Neural crest cell (in vitro differentiated cells): ENCODE data around the gene IFIH1. TPM values are rescaled to one million over a fixed set of nuclear protein-coding genes. Genes with fewer than 3 reads are reported as not detected.

Source experiments
- DNase-seq: peaks from one replicate; pipeline ENCODE4 v3.0.0; 2021; ENCODE audit warnings: low read depth, mixed read lengths, low spot score
- H3K27ac Mint-ChIP-seq: one replicate; pipeline ENCODE4 v1.8.0; 2021; ENCODE audit warnings: mild to moderate bottlenecking, mixed read lengths; ENCODE audit not compliant: unreplicated experiment
- H3K27me3 Mint-ChIP-seq: 2 replicates; pipeline ENCODE4 v1.8.0; 2021; ENCODE audit warnings: low read depth, mild to moderate bottlenecking, mixed read lengths
- H3K36me3 Mint-ChIP-seq: 2 replicates; pipeline ENCODE4 v1.8.0; 2021; ENCODE audit warnings: low read depth, mild to moderate bottlenecking, mixed read lengths
- H3K4me1 Mint-ChIP-seq: 2 replicates; pipeline ENCODE4 v1.8.0; 2021; ENCODE audit warnings: mixed read lengths
- H3K4me3 Mint-ChIP-seq: one replicate; pipeline ENCODE4 v1.8.0; 2021; ENCODE audit warnings: mild to moderate bottlenecking, mixed read lengths
- H3K9me3 Mint-ChIP-seq: 2 replicates; pipeline ENCODE4 v1.8.0; 2021; ENCODE audit warnings: mixed read lengths
- CTCF ChIP-seq: fragments of 200-600 bp; sonication (generic); conservative IDR thresholded peaks from 2 replicates; pipeline ENCODE4 v1.5.0; 2021; ENCODE audit warnings: antibody characterized with exemption, mild to moderate bottlenecking
- total RNA-seq: library from RNA; stranded (reverse); gene quantifications from 2 replicates; pipeline ENCODE4 v1.2.1, GENCODE V29; 2021

IFIH1 gene
- total RNA-seq, 1 donor from 2014 or later: 0.23 TPM

DNA sequence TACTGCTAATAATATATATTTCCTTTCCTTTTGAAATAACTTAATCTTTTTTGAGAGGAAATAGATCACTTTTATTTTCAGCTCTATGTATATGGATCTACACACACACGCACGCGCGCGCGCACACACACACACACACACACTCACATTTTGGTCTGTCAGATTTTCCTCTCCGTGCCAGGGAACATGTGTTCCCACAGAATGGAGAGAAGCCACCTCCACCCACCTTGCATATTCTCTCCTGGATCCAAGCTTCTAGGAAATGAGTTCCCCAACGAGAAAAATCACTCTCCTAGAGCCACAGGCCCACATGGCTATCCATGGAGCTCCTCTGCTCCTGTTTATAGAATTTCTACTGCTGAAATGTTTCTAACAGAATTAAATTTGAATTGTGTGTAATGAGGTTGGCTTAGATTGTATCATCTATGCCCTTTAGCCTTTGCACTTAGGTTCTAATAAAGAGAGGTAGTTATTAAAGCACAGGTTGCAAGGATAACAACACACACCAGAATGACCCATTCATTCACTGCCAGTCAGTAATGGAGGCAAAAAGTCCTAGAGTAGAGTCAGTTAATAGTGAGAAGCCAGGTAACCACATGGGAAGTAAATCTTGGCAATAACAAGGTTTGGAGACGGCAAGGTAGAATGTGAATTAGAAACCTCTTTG lies 19.7 kb downstream of the IFIH1 start:
- no peaks in the 10 kb centered on the region for H3K36me3 Mint-ChIP-seq
- TF ChIP-seq CTCF: no peak
- no peak overlapping the region for H3K4me3 Mint-ChIP-seq
- no peak for DNase-seq
- H3K4me1 Mint-ChIP-seq: no peaks in the 10 kb centered on the region
- H3K27me3 Mint-ChIP-seq: peaks cover 17% of the 10 kb centered on the region
- no peaks in the 10 kb centered on the region for H3K9me3 Mint-ChIP-seq
- no peak overlapping the region for H3K27ac Mint-ChIP-seq

DNA sequence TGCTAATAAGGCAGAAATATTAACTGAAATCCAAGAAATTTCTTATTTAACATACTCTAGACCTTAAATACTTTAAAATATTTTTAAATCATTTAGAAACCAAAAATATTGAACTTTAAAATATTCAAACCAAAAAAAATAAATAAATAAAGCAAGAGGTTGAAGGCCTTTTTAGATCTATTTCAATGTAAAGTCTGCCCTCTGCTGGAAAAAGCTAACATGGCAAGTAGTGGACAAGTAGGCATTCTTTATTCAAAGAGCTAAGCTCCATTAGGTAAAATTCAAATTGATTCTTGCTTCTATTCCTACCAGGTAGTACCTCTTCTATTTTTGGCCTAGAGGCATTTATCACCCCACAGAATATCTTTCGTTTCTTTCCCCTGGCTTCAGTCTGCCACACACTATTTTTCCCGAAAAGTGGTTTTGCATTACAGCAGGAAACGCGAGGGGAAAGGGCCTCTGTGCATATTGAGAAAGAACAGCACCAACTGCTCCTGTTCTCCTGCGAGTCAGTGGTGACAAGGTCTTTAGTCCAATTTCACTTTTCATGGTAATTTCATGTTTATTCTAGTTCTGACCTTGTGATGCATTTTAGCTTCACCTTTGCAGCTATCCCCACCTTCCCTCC lies 20.4 kb downstream of the IFIH1 start:
- peaks cover 17% of the 10 kb centered on the region for H3K27me3 Mint-ChIP-seq
- peak; percentile 74 for DNase-seq
- H3K27ac Mint-ChIP-seq: no peak overlapping the region
- peak; percentile 95 for TF ChIP-seq CTCF
- H3K4me1 Mint-ChIP-seq: no peaks in the 10 kb centered on the region
- no peaks in the 10 kb centered on the region for H3K36me3 Mint-ChIP-seq
- no peak overlapping the region for H3K4me3 Mint-ChIP-seq
- no peaks in the 10 kb centered on the region for H3K9me3 Mint-ChIP-seq

- no peak overlapping the region for H3K27ac Mint-ChIP-seq
- DNase-seq: no peak
- no peaks in the 10 kb centered on the region for H3K9me3 Mint-ChIP-seq
- no peaks in the 10 kb centered on the region for H3K36me3 Mint-ChIP-seq
- H3K27me3 Mint-ChIP-seq: peaks cover 26% of the 10 kb centered on the region
- H3K4me3 Mint-ChIP-seq: no peak overlapping the region
- H3K4me1 Mint-ChIP-seq: no peaks in the 10 kb centered on the region
- no peak for TF ChIP-seq CTCF
These were observed 23.5 kb downstream of the IFIH1 start for GRCh38 chr2:162295009-162295408.

DNA sequence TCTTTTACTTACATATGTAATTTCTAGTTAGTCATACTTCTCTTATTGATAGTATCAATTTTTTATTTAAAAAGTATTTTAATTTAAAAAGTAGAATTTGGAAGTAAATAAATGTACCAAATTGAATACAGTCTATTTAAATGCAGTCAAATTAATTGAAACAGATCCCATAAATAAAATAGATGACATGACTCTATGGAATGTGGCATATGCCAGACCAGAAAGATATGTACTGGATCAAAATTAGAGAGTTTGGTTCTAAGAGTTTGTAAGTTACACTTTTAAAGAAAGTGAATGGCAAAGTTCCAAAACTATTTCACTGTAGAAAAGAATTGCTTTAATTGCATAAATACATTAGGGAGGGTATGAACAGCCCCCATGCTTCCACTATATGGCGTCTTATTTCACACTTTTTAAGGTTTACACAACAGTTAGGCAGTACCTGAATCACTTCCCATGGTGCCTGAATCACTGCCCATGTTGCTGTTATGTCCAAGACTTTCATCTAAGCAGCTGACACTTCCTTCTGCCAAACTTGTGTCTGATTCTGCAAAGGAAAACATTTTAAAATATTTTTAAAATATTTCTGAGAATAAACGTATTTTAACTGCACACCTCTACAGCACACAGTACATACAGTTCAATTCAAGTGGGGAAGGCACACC lies 25.2 kb downstream of the IFIH1 start:
- no peak for TF ChIP-seq CTCF
- Mint-ChIP-seq H3K27me3 (peaks cover 26% of the 10 kb centered on the region), H3K4me3 (no peak overlapping the region), H3K36me3 (no peaks in the 10 kb centered on the region), H3K9me3 (no peaks in the 10 kb centered on the region), H3K27ac (no peak overlapping the region), H3K4me1 (no peaks in the 10 kb centered on the region)
- DNase-seq: no peak

- no peaks in the 10 kb centered on the region for H3K9me3 Mint-ChIP-seq
- peaks cover 24% of the 10 kb centered on the region for H3K27me3 Mint-ChIP-seq
- no peaks in the 10 kb centered on the region for H3K4me1 Mint-ChIP-seq
- DNase-seq: no peak
- no peak overlapping the region for H3K4me3 Mint-ChIP-seq
- no peak for TF ChIP-seq CTCF
- no peaks in the 10 kb centered on the region for H3K36me3 Mint-ChIP-seq
- H3K27ac Mint-ChIP-seq: no peak overlapping the region
These were observed 26.7 kb downstream of the IFIH1 start for GRCh38 chr2:162291748-162292147.
